Caco-2 (cell line): Measurements from ENCODE around the gene GRID1. TPM values are rescaled to one million over a fixed set of nuclear protein-coding genes. Genes with fewer than 3 reads are reported as not detected.

Experiments used
- BruUV-seq: library from RNA; stranded (reverse); fragments of 400-500 nt; replicated peaks from 2 replicates; lab custom pipeline; 2021; lab: Mats Ljungman, UMichigan
- CTCF ChIA-PET: fragments of 300-600 bp; sonication (Branson Sonifier 250); formaldehyde crosslinking; loops from one replicate; lab custom pipeline; 2022; ENCODE audit warnings: antibody characterized with exemption; lab: Charles Lee
- POLR2A ChIA-PET: fragments of 300-600 bp; sonication (Branson Sonifier 250); formaldehyde crosslinking; loops from one replicate; lab custom pipeline; 2022; ENCODE audit warnings: antibody characterized with exemption; lab: Charles Lee
- DNase-seq, 2 experiments: peaks; one replicate each; pipeline versions ENCODE4 v3.0.0 to v3.0.0-alpha.2; 2020 to 2022
- H3K27me3 ChIP-seq: replicated peaks from 2 replicates; pipeline ENCODE4 v1.6.0; 2011; ENCODE audit warnings: low read length; ENCODE audit not compliant: control insufficient read depth, insufficient read depth
- H3K36me3 ChIP-seq: 2 replicates; pipeline ENCODE4 v1.5.1; 2011; ENCODE audit warnings: low read length; ENCODE audit not compliant: control insufficient read depth, insufficient read depth
- H3K4me1 ChIP-seq: fragments of 250-450 bp; sonication (Bioruptor Pico); 2 replicates; pipeline ENCODE4 v1.5.1; 2020; ENCODE audit warnings: mild to moderate bottlenecking
- H3K4me3 ChIP-seq: 2 replicates; pipeline ENCODE4 v1.5.1; 2011; ENCODE audit warnings: low read depth, mild to moderate bottlenecking, control low read depth, low read length
- H3K9me3 ChIP-seq: fragments of 250-450 bp; sonication (Bioruptor Pico); 2 replicates; pipeline ENCODE4 v1.5.1; 2020; ENCODE audit warnings: mild to moderate bottlenecking, moderate library complexity
- H3K27ac Mint-ChIP-seq: one replicate; pipeline ENCODE4 v1.8.0; 2022; ENCODE audit warnings: mixed read lengths; ENCODE audit not compliant: unreplicated experiment
- H3K27me3 Mint-ChIP-seq: one replicate; pipeline ENCODE4 v1.8.0; 2022; ENCODE audit warnings: mixed read lengths; ENCODE audit not compliant: insufficient read depth, unreplicated experiment
- H3K36me3 Mint-ChIP-seq: one replicate; pipeline ENCODE4 v1.8.0; 2022; ENCODE audit warnings: mild to moderate bottlenecking, mixed read lengths; ENCODE audit not compliant: insufficient read depth, unreplicated experiment
- H3K4me1 Mint-ChIP-seq: one replicate; pipeline ENCODE4 v1.8.0; 2022; ENCODE audit warnings: low read depth, mixed read lengths; ENCODE audit not compliant: unreplicated experiment
- H3K4me3 Mint-ChIP-seq: one replicate; pipeline ENCODE4 v1.8.0; 2022; ENCODE audit warnings: mild to moderate bottlenecking, moderate library complexity, mixed read lengths; ENCODE audit not compliant: unreplicated experiment
- H3K9me3 Mint-ChIP-seq: one replicate; pipeline ENCODE4 v1.8.0; 2022; ENCODE audit warnings: mixed read lengths; ENCODE audit not compliant: unreplicated experiment
- intact Hi-C: fragments of 100-400 bp; cut with micrococcal nuclease; formaldehyde crosslinking; loops from one replicate; pipeline ENCODE4 v1.10.0; 2022; ENCODE audit not compliant: unreplicated experiment
- total RNA-seq: library from RNA; stranded (reverse); gene quantifications from 2 replicates; pipeline ENCODE4 v1.2.3, GENCODE V29; 2022
- TF ChIP-seq, protein P1 (sequence below), 2 experiments: fragments of 200-600 bp in 1 of 2; IDR thresholded peaks; 1 replicate in 1 of 2; 2 replicates in 1 of 2; pipeline versions ENCODE4 v1.5.1 to v1.8.0; 2011 to 2022; ENCODE audit warnings: antibody characterized with exemption in 1 of 2, control low read depth in 1 of 2, inconsistent platforms in 1 of 2, low read depth in 1 of 2, low read length in 1 of 2, mild to moderate bottlenecking in 1 of 2, moderate library complexity in 1 of 2; ENCODE audit not compliant: insufficient read depth in 1 of 2, severe bottlenecking in 1 of 2, unreplicated experiment in 1 of 2

The GRID1 gene
- total RNA-seq, 1 experiment from 2014 or later, result 8.0 TPM

DNA sequence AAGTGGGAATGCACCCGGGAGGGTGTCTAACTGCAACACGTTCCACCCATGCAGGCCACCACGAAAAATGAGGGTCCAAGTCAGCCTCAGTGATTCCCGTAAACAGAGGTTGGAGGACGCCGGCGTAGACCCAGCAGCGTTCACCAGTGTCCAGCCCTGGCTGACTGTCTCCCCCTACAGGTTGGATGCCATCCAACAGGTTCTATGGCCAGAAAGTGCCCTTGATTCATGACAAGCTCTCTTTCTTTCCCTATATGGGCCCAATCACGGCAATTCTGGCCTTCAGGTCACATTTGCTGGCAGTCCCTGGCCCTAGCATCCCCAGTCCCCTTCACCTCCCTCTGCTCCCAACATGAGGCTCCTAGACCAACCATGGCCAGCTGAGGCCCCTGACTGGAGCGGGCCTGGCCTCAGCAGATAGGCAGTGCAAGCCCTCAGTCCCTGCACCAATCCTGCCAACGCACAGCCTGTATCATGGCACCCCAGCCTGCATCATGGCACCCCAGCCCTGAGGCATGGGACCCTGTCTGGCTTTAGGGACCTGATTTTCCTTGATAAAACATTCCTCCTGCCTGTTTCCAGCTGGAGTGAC is 227.4 kb downstream of the GRID1 start:
- peak in 1 of 2 experiments; percentile 40 for DNase-seq
- no peak overlapping the region for H3K27ac Mint-ChIP-seq
- H3K9me3 Mint-ChIP-seq, result no peaks in the 10 kb centered on the region
- Histone ChIP-seq H3K27me3 (no peaks in the 10 kb centered on the region; the same call in 1 of the 2 replicates), H3K4me1 (no peaks in the 10 kb centered on the region), H3K4me3 (no peak overlapping the region), H3K36me3 (no peaks in the 10 kb centered on the region), H3K9me3 (no peaks in the 10 kb centered on the region)
- H3K4me1 Mint-ChIP-seq, result no peaks in the 10 kb centered on the region
- CTCF ChIA-PET, result interaction anchor here (1.0 kb wide), 1 partner anchor 144 kb away, joined by 4 read pairs; no protein-coding TSS in a partner anchor
- H3K36me3 Mint-ChIP-seq, result no peaks in the 10 kb centered on the region
- BruUV-seq, result no TSS peak
- TF ChIP-seq, protein P1, sequence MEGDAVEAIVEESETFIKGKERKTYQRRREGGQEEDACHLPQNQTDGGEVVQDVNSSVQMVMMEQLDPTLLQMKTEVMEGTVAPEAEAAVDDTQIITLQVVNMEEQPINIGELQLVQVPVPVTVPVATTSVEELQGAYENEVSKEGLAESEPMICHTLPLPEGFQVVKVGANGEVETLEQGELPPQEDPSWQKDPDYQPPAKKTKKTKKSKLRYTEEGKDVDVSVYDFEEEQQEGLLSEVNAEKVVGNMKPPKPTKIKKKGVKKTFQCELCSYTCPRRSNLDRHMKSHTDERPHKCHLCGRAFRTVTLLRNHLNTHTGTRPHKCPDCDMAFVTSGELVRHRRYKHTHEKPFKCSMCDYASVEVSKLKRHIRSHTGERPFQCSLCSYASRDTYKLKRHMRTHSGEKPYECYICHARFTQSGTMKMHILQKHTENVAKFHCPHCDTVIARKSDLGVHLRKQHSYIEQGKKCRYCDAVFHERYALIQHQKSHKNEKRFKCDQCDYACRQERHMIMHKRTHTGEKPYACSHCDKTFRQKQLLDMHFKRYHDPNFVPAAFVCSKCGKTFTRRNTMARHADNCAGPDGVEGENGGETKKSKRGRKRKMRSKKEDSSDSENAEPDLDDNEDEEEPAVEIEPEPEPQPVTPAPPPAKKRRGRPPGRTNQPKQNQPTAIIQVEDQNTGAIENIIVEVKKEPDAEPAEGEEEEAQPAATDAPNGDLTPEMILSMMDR (IDR thresholded peaks at IDR 0.05; ENCODE audit: insufficient read depth in 1 of 2, low read depth in 1 of 2, low read length in 1 of 2, severe bottlenecking in 1 of 2, unreplicated experiment in 1 of 2), result peak; percentile 14 to 29
- intact Hi-C loops, result no loop called here
- no peaks in the 10 kb centered on the region for H3K27me3 Mint-ChIP-seq
- POLR2A ChIA-PET, result no interaction called here
- no peak overlapping the region for H3K4me3 Mint-ChIP-seq

DNA sequence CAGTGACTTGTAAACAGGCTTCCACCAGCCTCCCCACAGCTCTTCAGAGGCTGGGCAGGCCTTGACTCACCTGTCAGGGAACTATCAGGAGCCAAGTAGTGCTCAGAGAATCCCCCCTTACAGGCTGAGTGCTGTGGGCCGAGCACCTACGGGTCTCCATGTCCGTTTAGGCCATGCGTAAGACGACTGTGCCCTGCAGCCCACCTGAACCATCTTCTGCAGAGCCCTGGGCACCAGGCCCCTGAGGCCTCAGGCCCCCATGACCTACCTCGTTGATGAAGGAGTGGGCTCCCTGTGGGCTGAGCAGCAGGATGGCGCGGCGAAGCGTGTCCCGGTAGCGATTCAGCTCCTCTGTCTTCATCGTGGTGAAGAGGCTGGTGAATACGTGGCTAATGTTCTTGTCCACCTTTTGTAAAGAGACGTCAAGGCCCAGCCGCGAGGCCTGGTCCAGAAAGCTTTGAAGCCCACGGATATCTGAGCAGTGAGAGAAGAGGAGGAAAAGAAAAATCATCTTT is 228.0 kb downstream of the GRID1 start:
- Mint-ChIP-seq H3K36me3 (no peaks in the 10 kb centered on the region), H3K9me3 (no peaks in the 10 kb centered on the region), H3K27me3 (no peaks in the 10 kb centered on the region), H3K4me3 (no peak overlapping the region), H3K27ac (no peak overlapping the region), H3K4me1 (no peaks in the 10 kb centered on the region)
- intact Hi-C loops, result no loop called here
- TF ChIP-seq, protein P1 (IDR thresholded peaks at IDR 0.05; ENCODE audit: insufficient read depth in 1 of 2, low read depth in 1 of 2, low read length in 1 of 2, severe bottlenecking in 1 of 2, unreplicated experiment in 1 of 2), result no peak
- Histone ChIP-seq H3K4me1 (no peaks in the 10 kb centered on the region), H3K36me3 (no peaks in the 10 kb centered on the region), H3K4me3 (no peak overlapping the region), H3K27me3 (no peaks in the 10 kb centered on the region; the same call in 1 of the 2 replicates), H3K9me3 (no peaks in the 10 kb centered on the region)
- POLR2A ChIA-PET, result no interaction called here
- CTCF ChIA-PET, result interaction anchor here (1.0 kb wide), 1 partner anchor 143 kb away, joined by 4 read pairs; no protein-coding TSS in a partner anchor
- BruUV-seq, result no TSS peak
- no peak for DNase-seq

DNA sequence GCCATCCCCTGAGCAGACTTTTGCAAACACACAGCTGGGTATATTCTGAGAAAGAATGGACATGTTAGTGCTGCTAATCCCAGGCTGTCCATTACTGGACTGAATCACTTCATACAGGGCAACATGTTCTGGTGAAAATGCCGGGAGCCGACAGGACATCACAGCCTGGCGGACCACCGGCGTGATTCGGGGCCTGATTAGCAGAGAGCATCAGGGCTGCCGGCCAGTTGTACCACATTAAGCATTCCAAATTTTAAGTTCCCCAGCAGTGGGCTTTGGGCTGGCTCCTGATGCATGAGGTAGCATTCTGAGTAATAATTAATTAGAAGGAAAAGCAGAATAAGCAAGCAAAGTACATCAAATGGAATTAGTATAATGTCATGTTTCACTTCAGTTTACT is 229.0 kb downstream of the GRID1 start:
- DNase-seq, result no peak
- H3K27ac Mint-ChIP-seq, result no peak overlapping the region
- ChIA-PET CTCF (no interaction called here), POLR2A (no interaction called here)
- BruUV-seq, result no TSS peak
- no peaks in the 10 kb centered on the region for H3K36me3 Mint-ChIP-seq
- Histone ChIP-seq H3K4me1 (no peaks in the 10 kb centered on the region), H3K4me3 (no peak overlapping the region), H3K27me3 (no peaks in the 10 kb centered on the region; the same call in 1 of the 2 replicates), H3K36me3 (no peaks in the 10 kb centered on the region), H3K9me3 (no peaks in the 10 kb centered on the region)
- intact Hi-C loops, result no loop called here
- no peaks in the 10 kb centered on the region for H3K27me3 Mint-ChIP-seq
- TF ChIP-seq, protein P1 (IDR thresholded peaks at IDR 0.05; ENCODE audit: insufficient read depth in 1 of 2, low read depth in 1 of 2, low read length in 1 of 2, severe bottlenecking in 1 of 2, unreplicated experiment in 1 of 2), result no peak
- H3K9me3 Mint-ChIP-seq, result no peaks in the 10 kb centered on the region
- H3K4me3 Mint-ChIP-seq, result no peak overlapping the region
- H3K4me1 Mint-ChIP-seq, result no peaks in the 10 kb centered on the region
